ENCODE results near the gene CCDC142. TPM values are rescaled to one million over a fixed set of nuclear protein-coding genes. Genes with fewer than 3 reads are reported as not detected.

CCDC142 gene
- total RNA-seq, 2 donors from 2014 or later: 6.8 to 8.8 TPM

DNA sequence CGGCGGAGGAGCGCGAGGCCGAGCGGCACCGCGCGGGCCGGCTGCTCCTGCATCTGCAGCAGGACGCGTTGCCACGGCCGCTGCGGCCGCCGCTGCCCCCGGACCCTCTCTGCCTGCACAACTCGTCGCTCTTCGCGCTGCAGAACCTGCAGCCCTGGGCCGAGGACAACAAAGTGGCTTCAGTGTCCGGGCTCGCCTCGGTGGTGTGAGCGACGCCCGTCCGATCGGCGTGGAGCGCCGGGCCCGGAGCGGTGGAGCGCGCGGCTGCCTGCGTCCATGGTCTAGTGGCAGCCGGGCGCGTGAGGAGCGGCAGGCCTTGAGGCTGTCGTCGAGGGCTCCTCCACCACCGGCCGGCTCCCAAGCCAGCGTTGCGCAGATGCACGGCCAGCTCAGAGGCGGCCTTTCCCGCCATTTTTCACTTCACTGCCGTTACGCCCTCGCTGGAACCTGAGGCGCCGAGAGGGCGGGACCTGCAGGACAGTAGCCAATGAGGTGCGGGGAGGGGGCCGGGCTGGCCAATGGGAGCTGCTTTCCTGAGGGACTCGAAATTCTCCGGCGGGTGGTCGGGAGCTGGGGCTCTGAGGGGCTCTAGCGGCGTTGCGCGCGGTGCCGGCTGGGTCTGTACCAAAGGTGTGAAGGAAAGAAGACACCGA lies 33.3 kb upstream of the CCDC142 start:
- intact Hi-C loops (cut with DNase I): no loop called here
- DNase-seq (peak; percentile 74), ATAC-seq (peak; percentile 88)

- ATAC-seq (no peak), DNase-seq (no peak)
- intact Hi-C loops (cut with DNase I): no loop called here
These were observed 32.6 kb upstream of the CCDC142 start for GRCh38 chr2:74515271-74515980.

- DNase-seq (no peak), ATAC-seq (no peak)
- intact Hi-C loops (cut with DNase I): no loop called here
These were observed 31.8 kb upstream of the CCDC142 start, which contains the start of gene TLX2 for GRCh38 chr2:74514368-74515270. TSS of gene TLX2 (plus strand) at chr2:74514450. CDS start at chr2:74514807, 357 bp downstream.

- intact Hi-C loops (cut with DNase I): no loop called here
- no peak for ATAC-seq
- no peak for DNase-seq
These were observed 31.0 kb upstream of the CCDC142 start for GRCh38 chr2:74513605-74514367.

DNA sequence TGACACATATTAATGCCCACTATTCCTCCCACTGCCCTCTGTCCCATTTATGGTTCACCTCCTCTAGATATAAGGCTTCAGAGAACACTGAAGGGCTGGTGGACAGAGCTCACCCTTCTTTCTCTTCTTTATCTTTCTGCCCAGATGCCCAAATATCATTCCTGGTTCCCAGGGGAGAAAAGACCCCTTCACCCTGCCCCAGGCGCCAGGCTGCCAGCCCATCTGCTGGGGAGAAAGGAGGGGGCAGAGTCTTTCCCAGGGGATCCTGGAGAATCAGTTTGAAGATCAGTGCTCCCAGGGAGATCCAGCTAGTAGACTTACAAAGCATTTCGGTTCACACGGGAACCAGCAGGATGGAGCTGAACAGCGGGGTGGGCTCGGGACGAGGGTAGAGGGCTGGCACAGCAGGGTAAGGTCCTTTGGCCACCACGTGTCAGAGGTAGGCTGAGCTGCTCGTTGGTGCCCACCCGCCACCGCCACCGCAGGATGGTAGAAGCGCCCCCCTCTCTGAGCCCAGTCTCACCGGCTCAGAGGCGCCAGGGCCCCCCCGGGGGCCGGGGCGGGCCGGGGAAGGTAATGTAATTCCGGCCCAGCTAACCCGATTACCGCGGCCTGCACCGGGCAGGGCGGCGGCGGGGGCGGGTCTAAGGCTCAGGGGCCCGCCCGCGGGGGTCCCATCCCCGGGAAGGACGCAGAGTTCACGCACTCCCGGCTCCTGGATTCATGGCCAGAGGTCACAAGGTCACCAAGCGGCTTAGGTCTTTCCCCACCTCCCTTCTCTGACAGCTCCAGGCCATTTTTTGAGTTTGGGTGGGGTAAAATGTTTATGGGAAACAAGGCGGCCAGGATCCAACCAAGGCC lies 30.2 kb upstream of the CCDC142 start:
- intact Hi-C loops (cut with DNase I): no loop called here
- DNase-seq (no peak), ATAC-seq (no peak)

GRCh38 chr2:74511104-74511989 lies 28.5 kb upstream of the CCDC142 start:
- intact Hi-C loops (cut with DNase I): loop anchor here in 1 of 2 donors (2.0 kb wide), 1 partner anchor 17 kb away; the partner anchor contains the start of genes AUP1 and HTRA2
- DNase-seq: no peak
- ATAC-seq: no peak

DNA sequence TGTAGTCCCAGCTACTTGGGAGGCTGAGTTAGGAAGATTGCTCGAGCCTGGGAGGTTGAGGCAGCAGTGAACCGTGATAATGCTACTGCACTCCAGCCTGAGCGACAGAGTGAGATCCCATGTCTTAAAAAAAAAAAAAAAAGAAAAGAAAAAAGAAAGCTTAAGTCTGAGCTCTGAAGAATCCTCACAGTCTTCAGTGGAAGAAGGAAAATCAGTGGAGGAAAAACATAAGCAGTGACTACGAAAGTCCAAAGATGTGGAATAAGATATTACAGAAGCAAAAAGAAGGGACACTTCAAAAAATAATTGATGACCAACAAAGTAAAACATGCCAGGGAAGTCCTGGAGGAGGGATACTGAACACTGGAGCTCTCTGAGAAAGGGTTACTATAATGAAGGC lies 27.5 kb upstream of the CCDC142 start:
- DNase-seq (no peak), ATAC-seq (no peak)
- intact Hi-C loops (cut with DNase I): loop anchor here in 1 of 2 donors (2.0 kb wide), 1 partner anchor 19 kb away; the partner anchor contains the start of genes AUP1 and HTRA2

GRCh38 chr2:74507926-74508520 lies 25.2 kb upstream of the CCDC142 start:
- intact Hi-C loops (cut with DNase I): no loop called here
- ATAC-seq: peak in 1 of 2 donors; percentile 16
- no peak for DNase-seq

GRCh38 chr2:74507145-74507925 lies 24.5 kb upstream of the CCDC142 start, which contains the start of gene PCGF1:
TSS of gene PCGF1 (minus strand) at chr2:74507695. CDS start at chr2:74507668, 27 bp downstream.
- intact Hi-C loops (cut with DNase I): no loop called here
- DNase-seq: peak; percentile 99
- peak; percentile 93 to 96 for ATAC-seq

DNA sequence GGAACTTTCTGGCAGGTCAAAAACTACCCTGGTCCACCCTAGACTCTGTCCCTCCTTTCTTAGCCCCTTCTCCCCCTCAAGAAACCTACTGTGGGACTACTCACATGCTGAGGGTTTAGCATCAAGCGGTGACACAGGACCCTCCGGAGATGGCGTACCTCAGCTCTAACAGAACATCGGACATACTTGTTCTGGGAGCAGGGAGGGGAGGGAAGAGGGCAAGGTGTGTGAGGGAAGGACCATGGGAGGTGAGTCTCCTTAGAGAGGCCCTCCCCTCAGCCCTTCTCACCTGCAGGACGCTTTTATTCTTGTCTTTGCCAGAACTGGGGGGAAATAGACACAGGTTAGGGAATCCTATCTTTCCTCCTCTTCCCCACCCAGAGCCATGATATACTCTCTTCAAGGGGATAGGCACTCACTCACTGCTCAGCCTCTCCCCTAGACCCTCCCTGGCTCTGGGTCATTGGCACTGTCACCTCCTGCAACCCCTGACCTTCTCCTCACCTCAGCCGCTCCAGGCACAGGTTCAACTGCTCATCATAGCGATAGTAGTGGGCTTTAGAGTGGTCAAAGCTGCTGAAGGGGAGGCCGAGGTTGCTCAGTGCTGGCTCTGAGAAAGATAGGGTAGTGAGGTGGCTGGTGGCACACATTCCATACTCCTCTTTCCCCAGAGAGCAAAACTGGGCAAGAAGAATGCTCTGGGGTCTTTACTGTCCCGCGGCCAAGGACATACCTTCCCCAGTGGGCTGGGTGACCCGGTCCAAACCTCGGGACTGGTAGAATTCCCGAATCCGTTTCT lies 22.8 kb upstream of the CCDC142 start:
- intact Hi-C loops (cut with DNase I): no loop called here
- no peak for DNase-seq
- no peak for ATAC-seq

- intact Hi-C loops (cut with DNase I): no loop called here
- DNase-seq: no peak
- no peak for ATAC-seq
These were observed 21.8 kb upstream of the CCDC142 start for GRCh38 chr2:74504591-74504990.

DNA sequence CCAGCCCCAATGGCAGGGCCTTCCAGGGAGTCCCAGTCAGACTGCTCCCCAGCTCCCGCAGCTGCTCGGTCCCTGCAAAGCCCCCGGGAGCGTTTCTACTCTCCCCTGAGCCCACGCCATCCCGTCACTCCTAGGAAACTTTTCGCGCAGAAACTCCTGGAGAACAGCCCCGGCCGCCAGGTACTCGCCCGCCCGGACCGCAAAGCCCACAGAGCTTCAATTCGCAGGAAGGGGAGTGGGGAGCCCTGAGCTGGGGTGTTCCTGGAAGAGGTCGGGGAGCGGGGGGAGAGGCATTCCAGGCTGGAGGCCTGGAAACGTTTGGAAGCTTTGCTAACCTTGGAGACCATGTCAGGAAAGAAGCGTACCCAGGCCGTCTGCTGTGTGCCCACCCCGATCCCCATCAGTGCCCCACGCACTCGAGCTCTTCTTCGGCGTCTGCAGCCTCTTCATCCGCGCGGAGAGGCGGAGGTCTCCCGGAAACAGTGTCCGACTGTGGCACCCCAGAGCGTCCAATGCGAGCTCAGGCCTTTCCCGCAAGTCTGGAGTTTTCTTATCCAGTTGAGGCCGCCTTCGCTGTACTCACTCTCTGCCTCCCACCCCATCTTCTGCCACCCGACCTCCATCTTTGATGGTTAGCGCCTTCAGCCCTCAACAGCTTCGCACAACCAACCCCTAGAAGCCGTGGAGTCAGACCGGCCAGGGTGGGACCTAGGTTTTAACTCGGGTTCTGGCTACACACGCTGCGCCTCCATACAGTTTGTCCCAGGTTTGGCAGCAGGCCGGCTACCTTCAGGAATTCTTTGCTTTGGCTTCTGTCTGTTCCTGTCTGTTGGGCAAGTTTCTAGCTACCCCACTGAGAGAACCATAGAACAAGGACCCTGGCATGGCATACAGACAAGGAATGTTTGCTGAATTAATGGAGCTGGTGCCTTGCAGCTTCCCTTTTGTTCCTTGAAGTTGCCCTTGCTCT lies 21.0 kb upstream of the CCDC142 start:
- intact Hi-C loops (cut with DNase I): no loop called here
- DNase-seq (no peak), ATAC-seq (no peak)

DNA sequence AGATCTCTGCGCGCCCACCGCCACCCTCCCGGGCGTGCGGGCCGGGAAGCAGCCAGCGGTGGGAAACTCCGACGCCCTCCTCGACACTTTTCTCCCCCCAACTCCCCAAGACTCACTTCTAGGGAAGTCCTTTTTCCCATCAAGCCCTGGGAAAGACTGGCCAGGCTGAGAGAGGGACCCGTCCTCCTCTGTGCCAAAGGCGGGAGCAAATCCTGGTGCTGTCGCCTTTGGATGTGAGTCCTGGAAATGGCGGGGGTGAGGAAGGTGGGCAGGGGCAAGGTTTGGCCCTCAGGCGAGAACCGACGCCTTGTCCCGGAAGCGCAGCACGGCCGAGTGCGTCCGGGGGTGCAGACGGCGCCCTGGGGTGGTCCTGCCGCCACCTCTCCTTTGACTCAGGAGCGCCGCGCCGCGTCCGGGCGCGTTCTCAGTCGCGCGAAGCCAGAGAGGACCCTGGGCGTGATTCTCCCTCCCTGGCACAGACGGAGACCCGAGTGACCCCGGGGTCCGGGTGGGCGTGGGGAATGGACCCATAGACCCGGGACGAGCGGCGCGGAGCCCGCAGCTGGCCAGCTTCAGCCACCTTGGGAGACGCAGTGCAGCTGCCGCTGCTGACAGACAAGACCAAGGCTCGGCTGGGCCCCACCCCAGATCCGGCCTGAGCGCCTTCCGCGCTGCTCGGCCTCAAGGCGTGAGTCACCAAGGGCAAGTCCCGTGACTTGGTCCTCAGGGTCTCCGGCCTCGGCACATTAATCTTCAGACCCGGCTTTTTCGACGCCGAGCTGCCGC lies 20.1 kb upstream of the CCDC142 start:
- ATAC-seq: peak; percentile 52 to 77
- intact Hi-C loops (cut with DNase I): no loop called here
- DNase-seq: peak; percentile 92

All from left cardiac atrium (tissue), 4 donors.